Body of pancreas (tissue), 4 donors: ENCODE measurements around the gene OPRL1.

ENCODE experiments used
- POLR2A ChIP-seq, 3 donors: fragments of 450-650 bp; IDR thresholded peaks; one replicate each; pipeline ENCODE4 v1.6.1; 2016; ENCODE audit warnings: antibody characterized with exemption in 3 of 3, mild to moderate bottlenecking in 2 of 3
- TF ChIP-seq, protein P1 (sequence below), 7 experiments: fragments of 450-650 bp in 4 of 7; fragments of 200-600 bp in 3 of 7; sonication (generic) in 3 of 7; IDR thresholded peaks; one replicate each; pipeline ENCODE4 v1.5.1; 2016 to 2019; ENCODE audit warnings: antibody characterized with exemption in 7 of 7

DNA sequence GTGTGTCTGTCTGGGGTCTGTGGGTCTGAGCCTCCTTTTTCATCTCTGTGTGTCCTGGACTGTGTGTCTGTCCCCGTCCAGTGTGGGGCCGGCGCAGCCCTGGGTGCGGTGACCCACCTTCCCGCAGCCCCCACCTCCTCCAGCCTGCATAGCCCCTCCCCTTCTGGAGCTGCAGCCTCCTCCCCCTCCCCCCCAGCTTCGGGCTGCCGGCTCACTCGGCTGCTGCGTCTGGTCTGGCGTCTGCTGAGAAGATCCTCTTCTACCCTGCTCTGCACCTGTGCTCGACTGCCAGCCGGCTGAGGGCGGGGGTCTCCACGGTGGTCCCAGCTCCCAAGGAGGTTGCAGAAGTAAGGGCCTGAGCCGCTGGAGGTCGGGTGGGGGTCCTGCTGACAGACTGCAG lies 11.9 kb downstream of the OPRL1 start:
- TF ChIP-seq, protein P1, sequence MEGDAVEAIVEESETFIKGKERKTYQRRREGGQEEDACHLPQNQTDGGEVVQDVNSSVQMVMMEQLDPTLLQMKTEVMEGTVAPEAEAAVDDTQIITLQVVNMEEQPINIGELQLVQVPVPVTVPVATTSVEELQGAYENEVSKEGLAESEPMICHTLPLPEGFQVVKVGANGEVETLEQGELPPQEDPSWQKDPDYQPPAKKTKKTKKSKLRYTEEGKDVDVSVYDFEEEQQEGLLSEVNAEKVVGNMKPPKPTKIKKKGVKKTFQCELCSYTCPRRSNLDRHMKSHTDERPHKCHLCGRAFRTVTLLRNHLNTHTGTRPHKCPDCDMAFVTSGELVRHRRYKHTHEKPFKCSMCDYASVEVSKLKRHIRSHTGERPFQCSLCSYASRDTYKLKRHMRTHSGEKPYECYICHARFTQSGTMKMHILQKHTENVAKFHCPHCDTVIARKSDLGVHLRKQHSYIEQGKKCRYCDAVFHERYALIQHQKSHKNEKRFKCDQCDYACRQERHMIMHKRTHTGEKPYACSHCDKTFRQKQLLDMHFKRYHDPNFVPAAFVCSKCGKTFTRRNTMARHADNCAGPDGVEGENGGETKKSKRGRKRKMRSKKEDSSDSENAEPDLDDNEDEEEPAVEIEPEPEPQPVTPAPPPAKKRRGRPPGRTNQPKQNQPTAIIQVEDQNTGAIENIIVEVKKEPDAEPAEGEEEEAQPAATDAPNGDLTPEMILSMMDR (IDR thresholded peaks at IDR 0.05) = no peak
- TF ChIP-seq POLR2A (IDR thresholded peaks at IDR 0.05) = no peak
